ENCODE data around the gene ADGRG1.
A peak's percentile ranks its signal among the peaks of the same experiment; 100 is the strongest.

Gene ADGRG1

DNA sequence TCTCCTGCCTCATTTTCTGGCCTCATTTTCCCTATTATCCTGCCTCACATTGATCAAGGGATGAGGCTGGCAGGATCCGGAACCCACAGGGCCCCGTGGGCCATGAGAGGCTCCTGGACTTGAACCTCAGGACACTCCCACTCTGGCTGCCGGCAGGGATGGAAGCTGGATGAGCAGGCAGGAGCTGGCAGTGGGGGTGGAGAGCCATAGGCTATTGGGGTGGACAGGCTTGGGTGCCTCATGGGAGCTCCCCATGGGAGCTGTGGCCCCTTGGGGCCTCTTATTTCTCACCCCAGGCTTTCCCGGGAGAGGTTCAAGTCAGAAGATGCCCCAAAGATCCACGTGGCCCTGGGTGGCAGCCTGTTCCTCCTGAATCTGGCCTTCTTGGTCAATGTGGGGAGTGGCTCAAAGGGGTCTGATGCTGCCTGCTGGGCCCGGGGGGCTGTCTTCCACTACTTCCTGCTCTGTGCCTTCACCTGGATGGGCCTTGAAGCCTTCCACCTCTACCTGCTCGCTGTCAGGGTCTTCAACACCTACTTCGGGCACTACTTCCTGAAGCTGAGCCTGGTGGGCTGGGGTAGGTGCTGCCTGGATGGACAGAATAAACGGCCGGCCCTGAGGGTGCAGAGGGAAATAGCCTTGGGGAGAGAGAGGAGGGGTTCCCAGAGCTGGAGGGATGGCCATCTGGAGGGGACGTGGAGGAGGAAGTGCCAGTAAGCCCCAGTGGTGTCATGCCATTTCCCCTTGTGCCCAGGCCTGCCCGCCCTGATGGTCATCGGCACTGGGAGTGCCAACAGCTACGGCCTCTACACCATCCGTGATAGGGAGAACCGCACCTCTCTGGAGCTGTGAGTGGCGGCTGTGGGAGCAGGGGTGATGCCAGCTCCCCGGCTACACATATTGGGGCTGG is 55.5 kb downstream of the ADGRG1 start:
- no peaks in the 10 kb centered on the region for H3K4me1 ChIP-seq
- H3K4me3 ChIP-seq, result no peak overlapping the region
- H3K27me3 ChIP-seq, result peaks cover 0 to 24% of the 10 kb centered on the region in 2 donors
- no peaks in the 10 kb centered on the region for H3K36me3 ChIP-seq
- DNase-seq, result no peak
- H3K27ac ChIP-seq, result no peak overlapping the region
- TF ChIP-seq, protein P1, sequence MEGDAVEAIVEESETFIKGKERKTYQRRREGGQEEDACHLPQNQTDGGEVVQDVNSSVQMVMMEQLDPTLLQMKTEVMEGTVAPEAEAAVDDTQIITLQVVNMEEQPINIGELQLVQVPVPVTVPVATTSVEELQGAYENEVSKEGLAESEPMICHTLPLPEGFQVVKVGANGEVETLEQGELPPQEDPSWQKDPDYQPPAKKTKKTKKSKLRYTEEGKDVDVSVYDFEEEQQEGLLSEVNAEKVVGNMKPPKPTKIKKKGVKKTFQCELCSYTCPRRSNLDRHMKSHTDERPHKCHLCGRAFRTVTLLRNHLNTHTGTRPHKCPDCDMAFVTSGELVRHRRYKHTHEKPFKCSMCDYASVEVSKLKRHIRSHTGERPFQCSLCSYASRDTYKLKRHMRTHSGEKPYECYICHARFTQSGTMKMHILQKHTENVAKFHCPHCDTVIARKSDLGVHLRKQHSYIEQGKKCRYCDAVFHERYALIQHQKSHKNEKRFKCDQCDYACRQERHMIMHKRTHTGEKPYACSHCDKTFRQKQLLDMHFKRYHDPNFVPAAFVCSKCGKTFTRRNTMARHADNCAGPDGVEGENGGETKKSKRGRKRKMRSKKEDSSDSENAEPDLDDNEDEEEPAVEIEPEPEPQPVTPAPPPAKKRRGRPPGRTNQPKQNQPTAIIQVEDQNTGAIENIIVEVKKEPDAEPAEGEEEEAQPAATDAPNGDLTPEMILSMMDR (IDR thresholded peaks at IDR 0.05), result no peak
- H3K9me3 ChIP-seq, result no peaks in the 10 kb centered on the region
- intact Hi-C loops (cut with DNase I; ENCODE audit: low total_unique reads), result no loop called here

DNA sequence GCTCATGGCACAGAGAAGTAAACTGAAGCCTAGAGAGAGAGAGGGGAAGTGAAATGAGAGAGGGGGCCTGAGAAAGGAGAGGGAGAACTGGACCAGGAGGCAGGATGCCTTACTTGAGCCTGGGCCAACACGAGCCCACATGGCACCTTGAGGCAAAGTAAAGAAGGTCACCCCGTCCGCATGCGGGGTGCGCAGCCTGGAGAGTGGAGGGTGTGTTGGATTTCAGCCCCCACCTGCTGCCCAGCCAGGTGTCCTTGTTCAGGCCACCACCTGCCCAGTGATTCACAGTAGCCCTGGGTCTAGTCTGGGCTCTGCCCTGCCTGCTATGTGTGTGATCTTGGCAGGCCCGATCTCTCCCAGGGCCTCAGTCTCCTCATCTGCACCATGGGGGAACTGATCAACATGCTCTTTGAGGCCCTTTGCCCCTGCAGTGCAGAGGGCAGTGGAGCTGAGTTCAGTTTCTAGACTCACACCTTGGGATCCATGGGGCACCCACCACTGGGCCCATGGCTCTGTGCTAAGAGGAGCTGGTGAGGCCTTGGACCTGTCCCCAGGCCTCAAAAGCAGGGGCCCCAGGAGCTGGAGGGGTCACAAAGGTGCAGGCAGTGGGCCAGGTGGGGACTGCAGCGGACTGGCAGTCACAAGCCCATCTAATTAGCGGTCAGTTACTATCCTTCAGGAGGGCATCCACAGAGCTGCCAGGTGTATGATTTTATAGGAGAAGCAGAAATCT is 56.4 kb downstream of the ADGRG1 start:
- H3K4me3 ChIP-seq, result no peak overlapping the region
- H3K36me3 ChIP-seq, result no peaks in the 10 kb centered on the region
- H3K4me1 ChIP-seq, result no peaks in the 10 kb centered on the region
- intact Hi-C loops (cut with DNase I; ENCODE audit: low total_unique reads), result no loop called here
- H3K27ac ChIP-seq, result no peak overlapping the region
- H3K27me3 ChIP-seq, result peaks cover 0 to 33% of the 10 kb centered on the region in 2 donors
- no peaks in the 10 kb centered on the region for H3K9me3 ChIP-seq
- TF ChIP-seq, protein P1 (IDR thresholded peaks at IDR 0.05), result no peak
- DNase-seq, result no peak

DNA sequence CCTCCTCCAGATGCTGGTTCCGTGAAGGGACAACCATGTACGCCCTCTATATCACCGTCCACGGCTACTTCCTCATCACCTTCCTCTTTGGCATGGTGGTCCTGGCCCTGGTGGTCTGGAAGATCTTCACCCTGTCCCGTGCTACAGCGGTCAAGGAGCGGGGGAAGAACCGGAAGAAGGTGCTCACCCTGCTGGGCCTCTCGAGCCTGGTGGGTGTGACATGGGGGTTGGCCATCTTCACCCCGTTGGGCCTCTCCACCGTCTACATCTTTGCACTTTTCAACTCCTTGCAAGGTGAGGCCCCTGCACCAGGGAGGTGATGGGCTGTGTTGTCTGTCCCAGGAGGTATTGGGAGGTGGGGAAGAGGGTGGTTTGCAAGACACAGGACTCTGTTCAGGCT is 57.2 kb downstream of the ADGRG1 start:
- Histone ChIP-seq H3K27me3 (peaks cover 0 to 33% of the 10 kb centered on the region in 2 donors), H3K4me3 (no peak overlapping the region), H3K36me3 (no peaks in the 10 kb centered on the region), H3K9me3 (no peaks in the 10 kb centered on the region), H3K4me1 (no peaks in the 10 kb centered on the region), H3K27ac (no peak overlapping the region)
- TF ChIP-seq, protein P1 (IDR thresholded peaks at IDR 0.05), result no peak
- no peak for DNase-seq
- intact Hi-C loops (cut with DNase I; ENCODE audit: low total_unique reads), result no loop called here

DNA sequence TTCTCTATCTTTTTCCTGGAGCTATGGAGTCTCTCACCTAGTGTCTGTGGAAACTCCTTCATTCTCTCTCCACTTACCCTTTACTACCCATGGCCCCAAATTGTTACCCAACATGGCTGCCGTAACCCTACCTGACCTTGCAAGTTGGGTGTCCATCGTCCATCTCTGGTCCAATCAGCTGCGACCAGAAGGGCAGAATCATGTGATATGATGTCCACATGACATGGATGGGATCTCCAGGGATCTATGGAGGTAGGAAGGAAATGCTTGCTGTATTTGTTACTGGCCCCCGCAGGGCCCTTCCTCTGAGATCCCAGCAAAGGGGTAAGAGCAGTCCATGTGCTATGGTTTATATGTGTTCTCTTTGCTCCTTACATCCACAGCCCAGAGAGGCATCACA is 58.1 kb downstream of the ADGRG1 start:
- Histone ChIP-seq H3K36me3 (no peaks in the 10 kb centered on the region), H3K27me3 (peaks cover 0 to 31% of the 10 kb centered on the region in 2 donors), H3K4me3 (no peak overlapping the region), H3K4me1 (no peaks in the 10 kb centered on the region), H3K27ac (no peak overlapping the region), H3K9me3 (no peaks in the 10 kb centered on the region)
- intact Hi-C loops (cut with DNase I; ENCODE audit: low total_unique reads), result no loop called here
- DNase-seq, result peak in 1 of 2 donors; percentile 9
- TF ChIP-seq, protein P1 (IDR thresholded peaks at IDR 0.05), result no peak

DNA sequence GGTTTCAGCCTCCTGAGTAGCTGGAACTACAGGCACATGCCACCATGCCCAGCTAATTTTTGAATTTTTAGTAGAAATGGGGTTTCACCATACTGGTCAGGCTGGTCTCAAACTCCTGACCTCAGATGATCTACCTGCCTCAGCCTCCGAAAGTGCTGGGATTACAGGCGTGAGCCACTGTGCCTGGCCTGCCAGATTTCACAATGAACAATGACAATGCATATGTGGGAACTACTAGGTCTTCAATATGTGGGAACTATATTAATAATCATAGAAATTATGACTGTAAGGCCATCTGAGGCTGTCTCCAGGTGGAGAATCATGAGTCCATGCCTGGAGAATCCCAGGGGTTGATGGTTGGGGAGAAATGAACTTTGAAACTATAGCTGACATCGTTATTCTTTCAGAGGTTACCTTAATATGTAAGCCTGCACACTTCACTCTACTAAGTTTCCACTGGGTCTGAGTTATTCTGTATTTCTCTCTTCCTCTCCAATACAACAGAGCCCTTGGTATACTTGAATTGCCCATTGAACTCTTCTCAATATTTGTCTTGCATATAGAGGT is 59.0 kb downstream of the ADGRG1 start:
- Histone ChIP-seq H3K4me1 (no peaks in the 10 kb centered on the region), H3K27ac (no peak overlapping the region)

More for the DNA sequence above, 59.0 kb downstream of the ADGRG1 start:
- intact Hi-C loops (cut with DNase I; ENCODE audit: low total_unique reads), result no loop called here
- no peak overlapping the region for H3K4me3 ChIP-seq
- no peaks in the 10 kb centered on the region for H3K9me3 ChIP-seq
- peaks cover 0 to 24% of the 10 kb centered on the region in 2 donors for H3K27me3 ChIP-seq
- H3K36me3 ChIP-seq, result no peaks in the 10 kb centered on the region
- no peak for DNase-seq
- TF ChIP-seq, protein P1 (IDR thresholded peaks at IDR 0.05), result no peak

Data from tibial artery (tissue), 4 donors.